HG02840 (cell line): Measurements from ENCODE around the gene CST4.
"Not testable (repeated sequence)": the region's sequence is repeated elsewhere in the genome, so short reads cannot be mapped to it uniquely, and the experiment has no call there.

Experiments
- ATAC-seq: cut with Tn5 transposase; IDR thresholded peaks from one replicate; pipeline ENCODE4 v1.9.1; 2021; ENCODE audit warnings: mild to moderate bottlenecking, moderate library complexity, moderate number of reproducible peaks; ENCODE audit not compliant: unreplicated experiment, low FRiP score

Gene CST4

GRCh38 chr20:23688684-23689398 lies at the start of gene CST4:
TSS of gene CST4 (minus strand) at chr20:23689038. CDS start at chr20:23688969, 69 bp downstream.
- ATAC-seq = not testable (repeated sequence)

GRCh38 chr20:23735391-23735790 lies 46.6 kb upstream of the CST4 start:
- not testable (repeated sequence) for ATAC-seq

- not testable (repeated sequence) for ATAC-seq
Observed at GRCh38 chr20:23734949-23735348, 46.1 kb upstream of the CST4 start.

GRCh38 chr20:23734440-23734839 lies 45.6 kb upstream of the CST4 start:
- ATAC-seq = not testable (repeated sequence)

GRCh38 chr20:23727016-23727415 lies 38.2 kb upstream of the CST4 start:
- no peak for ATAC-seq

- ATAC-seq = no peak
Observed at GRCh38 chr20:23725102-23725501, 36.3 kb upstream of the CST4 start.

GRCh38 chr20:23723659-23724307 lies 34.9 kb upstream of the CST4 start:
- ATAC-seq = not testable (repeated sequence)

- ATAC-seq = not testable (repeated sequence)
Observed at GRCh38 chr20:23722851-23723250, 34.0 kb upstream of the CST4 start.

GRCh38 chr20:23721962-23722361 lies 33.1 kb upstream of the CST4 start:
- no peak for ATAC-seq

GRCh38 chr20:23719351-23719750 lies 30.5 kb upstream of the CST4 start:
- not testable (repeated sequence) for ATAC-seq

- ATAC-seq = not testable (repeated sequence)
Observed at GRCh38 chr20:23711778-23712177, 22.9 kb upstream of the CST4 start.

- ATAC-seq = no peak
Observed at GRCh38 chr20:23710771-23711170, 21.9 kb upstream of the CST4 start.

- no peak for ATAC-seq
Observed at GRCh38 chr20:23705895-23706294, 17.1 kb upstream of the CST4 start.

- ATAC-seq = no peak
Observed at GRCh38 chr20:23702021-23702420, 13.2 kb upstream of the CST4 start.

GRCh38 chr20:23700931-23701330 lies 12.1 kb upstream of the CST4 start:
- no peak for ATAC-seq

- no peak for ATAC-seq
Observed at GRCh38 chr20:23697947-23698346, 9.1 kb upstream of the CST4 start.

GRCh38 chr20:23695068-23695395 lies 6.2 kb upstream of the CST4 start:
- ATAC-seq = not testable (repeated sequence)

- ATAC-seq = not testable (repeated sequence)
Observed at GRCh38 chr20:23694178-23695067, 5.6 kb upstream of the CST4 start.

- not testable (repeated sequence) for ATAC-seq
Observed at GRCh38 chr20:23692725-23693619, 4.1 kb upstream of the CST4 start.

- no peak for ATAC-seq
Observed at GRCh38 chr20:23691675-23692074, 2.8 kb upstream of the CST4 start.
